HG02938 (cell line): ENCODE results near the gene NUDC.
"Not testable (repeated sequence)": the region's sequence is repeated elsewhere in the genome, so short reads cannot be mapped to it uniquely, and the experiment has no call there.

Source experiments
- ATAC-seq: cut with Tn5 transposase; IDR thresholded peaks from one replicate; pipeline ENCODE4 v1.9.1; 2021; ENCODE audit warnings: mild to moderate bottlenecking, moderate library complexity; ENCODE audit not compliant: unreplicated experiment

Gene NUDC

DNA sequence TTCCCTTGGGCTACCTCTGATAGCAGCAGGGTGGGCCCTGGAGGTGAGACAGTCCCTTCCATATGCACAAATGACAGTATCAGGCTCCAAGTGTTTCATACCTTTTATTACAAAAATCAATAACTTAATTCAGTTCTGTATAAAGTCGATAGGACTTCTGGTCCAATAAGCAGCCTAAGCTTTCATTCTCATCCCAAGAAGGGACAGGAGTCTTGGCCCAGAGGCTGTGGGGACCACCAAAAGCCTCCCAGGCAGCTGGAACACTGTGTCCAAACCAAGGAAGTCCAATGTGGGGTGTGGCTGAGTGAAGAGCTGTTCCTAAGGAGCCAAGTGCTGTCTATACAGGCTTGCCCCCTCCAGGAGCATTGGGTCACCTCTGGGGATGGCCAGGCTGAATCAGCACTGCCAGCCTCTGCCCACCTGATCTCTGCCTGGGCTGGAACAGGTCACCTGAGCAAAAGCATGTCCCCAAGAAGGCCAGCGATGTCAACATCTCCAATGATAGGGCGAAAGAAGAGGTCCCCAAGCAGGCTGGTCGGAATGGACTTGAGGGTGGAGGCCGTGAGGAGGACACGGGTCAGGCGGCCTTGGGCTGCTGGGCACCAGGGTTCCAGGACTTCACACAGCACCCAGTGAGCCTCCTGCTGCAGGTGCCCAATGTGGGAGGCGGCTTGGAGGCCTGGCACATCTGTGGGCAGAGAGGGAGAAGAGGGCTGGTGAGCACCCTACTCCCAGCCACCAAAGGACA lies 10.0 kb upstream of the NUDC start:
- ATAC-seq = no peak

GRCh38 chr1:26912147-26912490 lies 9.4 kb upstream of the NUDC start:
- ATAC-seq = no peak

GRCh38 chr1:26913389-26913753 lies 8.2 kb upstream of the NUDC start:
- no peak for ATAC-seq

DNA sequence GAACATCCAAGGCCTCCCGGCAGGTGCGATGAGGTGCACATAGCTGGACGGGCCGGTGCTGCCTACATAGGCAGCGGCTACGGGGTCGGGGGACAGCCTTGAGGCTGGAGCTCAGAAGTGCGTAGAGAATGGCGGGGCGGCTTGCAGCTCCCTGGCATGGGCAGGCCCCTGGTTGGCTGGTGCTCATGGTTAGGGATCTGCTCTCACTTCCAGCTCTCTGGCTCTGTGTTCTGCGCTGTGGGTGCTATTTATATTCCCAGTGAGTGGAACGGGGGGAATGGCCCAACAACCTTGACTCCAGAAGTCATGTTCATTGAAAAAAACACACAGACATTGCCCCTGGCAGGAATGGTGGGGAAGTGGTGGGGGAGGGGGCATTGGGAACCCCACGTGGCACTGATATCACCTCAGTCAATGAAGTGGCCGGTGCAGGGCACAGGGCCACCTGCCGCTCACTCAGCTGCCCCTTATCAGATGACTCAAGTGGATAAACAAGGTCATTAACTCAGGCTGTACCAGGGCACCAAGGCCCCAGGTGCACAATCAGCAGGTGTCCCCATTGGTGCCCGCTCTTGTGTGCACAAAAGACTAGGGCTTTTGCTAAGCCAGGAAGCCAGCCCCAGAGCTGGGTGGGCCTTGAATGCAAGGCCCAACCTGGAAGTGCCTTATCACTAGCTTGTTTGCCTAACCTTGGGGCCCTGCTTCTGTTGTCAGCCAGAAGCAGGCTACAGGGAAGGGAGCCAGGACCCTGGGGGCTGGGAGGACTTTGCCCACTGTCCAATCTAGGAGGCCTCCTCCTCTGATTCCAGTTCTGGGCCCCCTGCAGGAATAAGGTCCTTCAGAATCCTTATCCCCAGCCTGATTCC lies 7.6 kb upstream of the NUDC start, which contains the start of gene NR0B2:
TSS of gene NR0B2 (minus strand) at position 222 of the 866 bp plus-strand sequence. CDS start at position 187, 35 bp downstream.
- ATAC-seq = no peak

GRCh38 chr1:26915204-26915842 lies 6.2 kb upstream of the NUDC start:
- no peak for ATAC-seq

DNA sequence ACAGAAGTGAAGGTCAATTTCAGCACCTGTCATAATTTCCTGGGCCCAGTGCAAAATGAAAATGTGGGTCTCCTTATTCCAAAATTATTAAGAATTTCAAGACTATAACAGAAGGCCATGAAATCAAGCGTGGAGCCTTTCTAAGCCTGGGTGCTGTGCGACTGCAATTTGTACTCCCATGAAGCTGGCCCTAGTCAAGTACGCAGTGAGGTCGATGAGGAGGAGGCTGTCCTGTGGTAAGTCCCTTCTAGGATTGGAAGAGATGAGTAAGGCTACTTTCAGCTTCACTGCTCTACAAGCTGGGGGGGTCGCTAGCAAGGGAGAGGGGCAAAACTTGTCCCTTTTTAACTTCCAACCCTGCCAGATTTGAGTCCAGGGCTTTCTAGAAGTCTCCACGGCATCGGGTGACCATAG lies 410 bp upstream of the NUDC start:
- peak; percentile 32 for ATAC-seq

GRCh38 chr1:26922431-26922729 lies 837 bp downstream of the NUDC start:
- no peak for ATAC-seq

- ATAC-seq = no peak
Observed at GRCh38 chr1:26922901-26923300, 1.4 kb downstream of the NUDC start.

GRCh38 chr1:26923711-26924110 lies 2.2 kb downstream of the NUDC start:
- no peak for ATAC-seq

DNA sequence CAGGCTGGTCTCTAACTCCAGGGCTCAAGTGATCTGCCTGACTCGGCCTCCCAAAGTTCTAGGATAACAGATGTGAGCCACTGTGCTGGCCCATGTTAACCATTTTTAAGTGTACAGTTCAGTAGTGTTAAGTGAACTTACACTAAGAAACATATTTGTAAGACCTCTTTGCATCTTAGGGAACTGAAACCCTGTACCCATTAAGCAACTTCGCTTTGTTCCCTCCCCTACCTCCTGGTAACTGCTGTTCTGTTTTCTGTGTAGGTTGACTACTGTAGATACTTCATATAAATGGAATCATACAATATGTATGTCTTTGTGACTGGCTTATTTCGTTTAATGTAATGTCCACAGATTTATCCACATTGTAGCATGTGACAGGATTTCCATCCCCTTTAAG lies 11.0 kb downstream of the NUDC start:
- ATAC-seq = no peak

DNA sequence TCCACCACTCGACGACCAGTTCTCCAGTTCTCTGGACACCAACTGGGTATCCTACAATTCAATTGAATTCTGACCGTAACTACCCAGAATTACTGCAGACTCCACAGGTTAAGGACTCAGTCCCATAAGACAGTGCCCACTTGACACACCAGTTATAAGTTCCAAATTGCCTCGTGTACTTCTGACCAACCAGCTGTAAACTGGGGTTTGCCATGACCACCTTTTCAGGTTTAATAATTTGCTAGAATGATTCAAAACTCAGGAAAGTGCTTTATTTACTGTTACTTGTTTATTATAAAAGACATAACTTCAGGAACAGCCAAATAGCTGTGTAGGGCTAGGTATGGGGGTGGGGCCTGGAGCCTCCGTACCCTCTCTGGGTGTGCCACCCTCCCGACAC lies 15.3 kb downstream of the NUDC start:
- no peak for ATAC-seq

DNA sequence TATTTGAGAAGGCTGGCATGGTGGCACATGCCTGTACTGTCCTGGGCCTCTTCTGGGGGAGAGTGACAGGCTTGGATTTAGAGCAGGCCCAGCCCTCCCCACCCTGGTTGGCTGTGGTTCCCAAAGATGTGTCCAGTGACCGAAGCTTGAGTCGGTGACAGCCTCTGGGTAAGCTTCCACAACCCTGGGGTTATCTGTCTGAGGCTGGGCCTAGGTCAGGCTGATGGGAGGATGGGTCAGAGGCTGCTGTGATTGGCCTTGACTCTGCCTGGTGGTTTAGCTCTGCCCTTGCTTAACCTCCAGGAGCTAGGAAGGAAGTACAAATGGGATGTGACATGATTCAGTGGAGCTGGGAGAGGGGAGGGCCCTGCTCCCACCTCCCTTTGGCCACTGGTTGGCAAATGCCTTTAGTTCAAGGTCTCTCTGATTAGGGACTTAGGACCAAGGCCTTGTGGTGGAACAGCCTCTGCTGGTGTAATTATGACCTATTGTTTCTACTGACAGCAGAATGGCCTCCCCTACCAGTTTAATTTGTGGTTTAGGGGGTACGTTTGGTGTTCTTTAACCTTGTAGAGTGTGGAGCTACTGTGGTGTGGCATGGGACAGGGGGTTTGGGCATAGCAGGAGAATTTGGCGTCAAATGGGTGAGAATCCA lies 16.6 kb downstream of the NUDC start:
- no peak for ATAC-seq

DNA sequence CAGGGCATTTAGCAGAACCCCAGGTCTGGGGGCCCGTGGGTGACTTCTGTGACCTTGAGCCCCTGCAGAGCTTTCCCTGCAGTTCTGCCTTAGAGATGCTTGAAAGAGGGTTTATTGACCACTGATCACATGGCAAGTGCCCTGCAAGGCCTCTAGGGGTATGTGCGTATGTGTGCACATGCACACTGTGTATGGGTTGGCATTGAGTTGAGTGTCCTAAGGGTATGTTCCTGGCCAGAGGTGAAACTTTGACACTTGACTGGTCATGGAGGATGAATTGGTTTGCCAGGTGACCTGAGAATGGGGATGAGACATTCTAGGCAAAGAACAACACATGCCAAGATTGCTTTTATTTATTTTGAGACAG lies 17.1 kb downstream of the NUDC start:
- ATAC-seq = no peak

DNA sequence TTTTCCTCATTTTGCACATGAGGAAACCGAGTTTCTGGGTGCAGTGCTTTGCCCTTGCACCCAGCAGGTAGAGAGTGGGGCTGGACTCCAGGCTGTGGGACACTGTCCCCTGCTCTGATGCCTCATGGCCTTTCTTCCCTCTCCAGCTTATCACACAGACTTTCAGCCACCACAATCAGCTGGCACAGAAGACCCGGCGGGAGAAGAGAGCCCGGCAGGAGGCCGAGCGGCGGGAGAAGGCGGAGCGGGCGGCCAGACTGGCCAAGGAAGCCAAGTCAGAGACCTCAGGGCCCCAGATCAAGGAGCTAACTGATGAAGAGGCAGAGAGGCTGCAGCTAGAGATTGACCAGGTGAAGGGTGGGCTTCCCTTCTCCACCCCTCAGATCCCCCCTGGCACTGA lies 19.8 kb downstream of the NUDC start:
- ATAC-seq = no peak

DNA sequence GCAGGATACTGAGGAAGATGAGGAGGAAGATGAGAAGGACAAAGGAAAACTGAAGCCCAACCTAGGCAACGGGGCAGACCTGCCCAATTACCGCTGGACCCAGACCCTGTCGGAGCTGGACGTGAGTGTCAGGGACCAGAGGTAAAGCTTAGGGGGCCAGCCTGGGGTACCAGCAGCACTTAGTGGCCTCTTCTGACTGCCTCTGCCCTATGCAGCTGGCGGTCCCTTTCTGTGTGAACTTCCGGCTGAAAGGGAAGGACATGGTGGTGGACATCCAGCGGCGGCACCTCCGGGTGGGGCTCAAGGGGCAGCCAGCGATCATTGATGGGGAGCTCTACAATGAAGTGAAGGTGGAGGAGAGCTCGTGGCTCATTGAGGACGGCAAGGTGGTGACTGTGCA lies 21.1 kb downstream of the NUDC start:
- no peak for ATAC-seq

DNA sequence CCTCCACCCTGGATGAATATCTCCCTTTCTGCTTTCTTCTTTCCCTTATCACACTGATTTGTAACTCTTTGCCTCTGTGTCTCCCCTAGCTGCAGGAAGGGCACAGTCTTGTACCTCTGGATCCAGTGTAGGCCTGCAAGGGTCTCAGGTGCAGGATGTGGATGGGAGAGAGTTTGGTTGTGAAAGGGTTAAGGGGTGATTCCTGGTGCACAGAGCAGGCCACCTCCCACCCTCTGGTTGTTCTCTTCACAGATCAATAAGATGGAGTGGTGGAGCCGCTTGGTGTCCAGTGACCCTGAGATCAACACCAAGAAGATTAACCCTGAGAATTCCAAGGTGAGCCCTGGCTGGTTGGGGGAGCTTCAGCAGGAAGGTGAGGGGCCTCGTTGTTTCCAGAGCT lies 23.6 kb downstream of the NUDC start:
- ATAC-seq = no peak

- ATAC-seq = no peak
Observed at GRCh38 chr1:26945728-26946127, 24.2 kb downstream of the NUDC start.

GRCh38 chr1:26946270-26946669 lies 24.7 kb downstream of the NUDC start:
- no peak for ATAC-seq

DNA sequence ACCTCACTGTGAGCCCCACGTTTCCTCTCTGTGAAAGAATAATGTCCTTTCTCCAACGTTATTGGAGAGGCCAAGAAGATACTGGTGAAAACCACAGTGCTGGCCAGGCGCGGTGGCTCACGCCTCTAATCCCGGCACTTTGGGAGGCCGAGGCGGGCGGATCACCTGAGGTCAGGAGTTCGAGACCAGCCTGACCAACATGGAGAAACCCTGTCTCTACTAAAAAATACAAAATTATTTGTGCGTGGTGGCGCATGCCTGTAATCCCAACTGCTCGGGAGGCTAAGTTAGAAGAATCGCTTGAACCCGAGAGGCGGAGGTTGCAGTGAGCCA lies 27.1 kb downstream of the NUDC start:
- not testable (repeated sequence) for ATAC-seq

DNA sequence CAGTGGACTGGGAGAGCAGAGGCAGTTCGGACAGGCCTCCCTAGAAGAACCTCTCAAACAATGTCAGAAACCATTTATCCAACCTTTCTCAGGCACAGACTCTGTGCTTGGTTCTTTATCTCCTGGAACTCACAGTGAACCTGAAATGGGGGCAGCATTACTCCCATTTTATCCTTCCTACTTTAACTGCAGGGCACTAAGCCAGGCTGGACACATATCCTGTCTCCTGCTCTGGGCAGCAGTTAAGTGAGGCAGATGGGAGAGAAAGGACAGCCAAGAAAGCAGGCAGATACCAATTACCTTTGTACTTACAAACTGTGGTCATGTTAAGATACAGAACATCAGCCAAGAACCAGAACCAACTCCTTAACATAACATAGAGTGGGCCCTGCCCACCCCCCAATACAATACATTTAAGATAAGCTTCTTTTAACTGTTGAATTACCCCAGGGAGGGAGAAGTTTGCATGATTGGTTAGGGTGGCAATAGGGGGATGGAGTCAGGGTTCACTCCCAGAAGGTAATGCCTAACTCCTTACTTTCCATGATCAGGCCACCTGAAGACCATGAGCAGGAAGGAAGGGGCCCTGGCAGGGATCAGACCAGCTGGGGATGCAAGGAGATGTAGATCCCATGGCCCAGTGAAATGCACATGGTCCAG lies 27.9 kb downstream of the NUDC start:
- no peak for ATAC-seq

DNA sequence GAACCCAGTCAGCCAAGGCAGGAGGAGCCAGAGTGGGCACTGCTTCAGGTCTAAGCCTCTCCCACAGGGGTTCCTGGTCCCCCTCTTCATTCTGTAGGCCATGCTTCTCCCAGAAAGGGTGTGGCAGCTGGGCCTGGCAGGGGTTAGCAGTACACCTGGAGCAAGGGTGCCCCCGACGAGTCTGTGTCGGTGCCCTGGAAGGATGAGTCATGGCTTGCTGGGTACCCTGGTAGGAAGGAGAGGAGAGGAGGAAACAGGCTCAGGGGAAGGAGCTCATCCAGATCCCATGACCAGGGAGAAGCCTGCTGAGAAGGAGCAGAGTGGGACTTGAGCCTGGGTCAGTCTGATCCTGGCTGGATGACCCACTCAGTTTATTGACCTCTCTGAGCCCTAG lies 28.4 kb downstream of the NUDC start:
- ATAC-seq = no peak
